SK-MEL-5 (cell line): ENCODE data around the gene GNG4. TPM values are rescaled to one million over a fixed set of nuclear protein-coding genes. Genes with fewer than 3 reads are reported as not detected.

Source experiments
- DNase-seq: peaks from one replicate; pipeline ENCODE4 v3.0.0-alpha.2; 2016; ENCODE audit warnings: low read depth, low spot score
- in situ Hi-C: cut with HindIII; loops from 2 replicates; pipeline ENCODE4 v1.10.0; 2016; ENCODE audit warnings: low sequenced_read_pairs, high pct_unique_total_duplicates, low pct_unique_long_range_greater_than_20kb
- polyA plus RNA-seq, 2 experiments: library from polyadenylated mRNA; depleted of rRNA; stranded (reverse); fragments of >200 nt; gene quantifications; 2 replicates each; pipeline ENCODE4 v1.2.3, GENCODE V29; 2015
- total RNA-seq: library from RNA; depleted of rRNA; stranded (reverse); fragments of >200 nt; shearing (Covaris generic); gene quantifications from 2 replicates; pipeline ENCODE4 v1.2.3, GENCODE V29; 2014; rRNA removed

The GNG4 gene
- total RNA-seq = 5.2 and 6.7 TPM in 2 replicates
- 8.1 and 8.6 TPM in 2 replicates for polyA plus RNA-seq (2015; cell fraction: cytosol; rRNA removed)
- 0.37 and 1.0 TPM in 2 replicates for polyA plus RNA-seq (2015; cell fraction: nucleus; rRNA removed)

DNA sequence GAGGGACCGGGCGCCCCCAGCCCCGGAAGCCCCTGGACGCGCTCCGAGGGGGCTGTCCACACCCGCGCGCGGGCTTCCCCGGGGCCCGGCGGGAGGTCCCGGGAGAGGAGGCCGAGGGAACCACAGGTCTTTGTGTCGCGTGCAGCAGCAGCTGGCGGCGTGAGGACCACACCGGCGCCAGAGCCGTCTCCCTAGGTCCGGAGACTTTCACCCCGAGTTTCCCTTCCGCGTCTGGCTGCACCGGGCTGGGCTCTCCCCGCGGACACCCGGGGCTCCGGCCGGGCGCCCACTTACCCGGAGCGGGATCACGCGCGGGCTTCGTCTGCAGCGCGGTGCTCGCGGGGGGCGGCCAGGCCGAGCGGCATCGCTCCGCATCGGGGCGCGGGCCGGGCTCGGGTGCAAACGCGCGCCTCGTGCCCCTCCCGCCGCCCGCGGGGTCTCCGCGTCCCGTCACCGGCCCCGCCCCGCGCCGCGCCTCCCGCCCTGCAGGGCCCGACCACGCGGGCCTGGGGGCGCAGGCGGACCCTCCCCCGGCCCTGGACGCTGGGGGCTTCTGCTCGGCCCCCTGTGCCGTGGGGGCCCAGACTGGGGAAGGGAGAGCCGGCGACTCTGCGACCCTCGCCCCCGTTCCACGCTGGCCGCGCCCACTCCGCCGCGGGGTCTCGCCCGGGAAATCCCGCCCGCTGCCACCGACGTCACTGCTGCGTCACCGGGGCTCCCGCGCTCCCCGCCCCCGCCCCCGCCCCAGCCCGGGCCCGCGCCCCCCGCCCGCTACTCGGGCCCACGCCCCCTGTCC, at the start of gene GNG4:
GNG4 (minus strand) TSS at position 417 of the 796 bp plus-strand sequence. CDS start 65,946 bp downstream, outside the sequence.
- in situ Hi-C loops = no loop called here
- no peak for DNase-seq

DNA sequence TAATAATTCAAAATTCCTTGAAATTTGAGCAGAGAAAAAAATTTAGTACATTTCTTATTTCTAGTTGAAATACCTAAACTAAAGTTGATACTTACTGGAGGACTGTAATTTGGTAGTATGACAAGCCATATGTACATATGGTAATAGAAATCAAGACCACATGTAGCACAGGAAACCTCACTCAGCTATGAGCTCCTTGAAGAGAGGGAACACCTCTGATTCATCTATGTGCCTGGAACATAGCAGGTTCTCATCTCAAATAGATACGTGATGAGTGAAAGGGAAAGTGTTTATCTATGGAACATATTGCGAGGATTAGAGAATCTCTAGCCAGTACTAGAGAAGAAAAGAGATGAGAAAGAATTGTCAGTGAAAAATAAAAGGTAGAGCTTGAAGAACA, 47.9 kb upstream of the GNG4 start:
- DNase-seq = no peak
- in situ Hi-C loops = no loop called here

DNA sequence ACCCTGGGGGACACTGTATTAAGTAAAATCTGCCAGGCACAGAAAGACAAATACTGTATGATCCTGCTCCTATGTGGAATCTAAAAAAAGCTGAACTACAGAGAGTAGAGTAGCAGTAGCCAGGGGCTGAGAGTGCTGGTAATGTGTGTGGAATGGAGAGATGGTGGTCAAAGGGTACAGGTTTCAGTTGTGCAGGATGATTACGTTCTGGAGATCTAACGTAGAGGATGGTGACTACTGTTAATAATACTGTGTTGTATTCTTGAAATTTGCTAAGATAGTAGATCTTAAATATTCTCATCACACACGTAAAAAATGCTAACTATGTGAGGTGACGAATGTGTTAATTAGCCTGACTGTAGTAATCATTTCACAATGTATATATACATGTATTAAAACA, 39.8 kb upstream of the GNG4 start:
- no peak for DNase-seq
- in situ Hi-C loops = no loop called here

DNA sequence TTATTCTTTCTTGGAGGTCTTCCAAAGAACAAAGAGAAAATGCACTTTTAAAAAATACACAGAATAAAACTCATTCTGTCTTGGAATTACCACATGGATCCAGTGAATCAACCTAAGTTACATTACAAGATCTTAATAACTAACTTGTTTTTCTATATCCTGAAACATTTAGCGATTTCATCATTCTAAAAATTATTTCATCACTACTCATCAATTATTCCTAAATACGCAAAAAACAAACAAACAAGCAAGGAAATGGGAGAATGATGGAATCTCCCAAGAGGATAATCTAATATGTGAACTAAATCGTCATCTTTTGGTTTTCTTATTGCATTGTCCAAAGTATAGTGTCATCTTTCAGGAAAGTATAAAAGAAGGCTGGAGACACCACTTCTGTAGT, 38.5 kb upstream of the GNG4 start:
- no peak for DNase-seq
- in situ Hi-C loops = no loop called here

DNA sequence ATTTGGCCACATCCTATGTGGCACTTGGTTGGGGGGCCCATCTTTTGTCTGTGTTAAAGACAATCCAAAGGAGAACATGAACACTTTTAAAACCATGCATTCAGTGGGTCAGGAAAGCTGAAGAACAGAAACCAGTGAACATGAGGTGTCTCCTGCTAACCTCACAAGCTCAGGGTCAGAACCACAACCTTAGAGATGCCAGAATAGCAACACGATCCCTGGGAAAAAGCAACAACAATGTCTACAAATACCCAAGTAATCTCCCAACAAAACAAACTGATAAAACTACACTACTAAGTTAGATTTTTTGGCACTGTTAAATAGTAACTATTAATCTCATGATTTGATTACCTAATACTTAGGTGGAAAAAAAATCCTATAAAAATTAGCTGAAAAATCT, 34.1 kb upstream of the GNG4 start:
- in situ Hi-C loops = no loop called here
- DNase-seq = no peak

DNA sequence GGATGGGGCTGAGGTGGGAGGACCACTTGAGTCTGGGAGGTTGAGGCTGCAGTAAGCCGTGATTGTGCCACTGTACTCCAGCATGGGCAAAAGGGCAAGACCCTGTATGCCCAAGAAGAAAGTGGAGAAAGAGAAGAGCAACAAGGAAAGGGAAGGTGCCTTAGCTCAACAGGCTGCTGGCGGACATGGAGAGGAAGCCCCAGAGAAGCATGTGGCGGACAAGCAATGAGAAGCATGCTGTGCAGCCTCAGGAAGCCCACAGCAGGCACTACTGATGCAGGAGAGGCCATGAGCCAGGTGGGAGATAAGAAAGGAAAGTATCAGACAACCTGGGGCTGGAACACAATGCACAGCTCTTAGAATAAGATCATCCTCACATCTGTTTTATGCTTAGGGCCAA, 32.6 kb upstream of the GNG4 start:
- in situ Hi-C loops = no loop called here

DNA sequence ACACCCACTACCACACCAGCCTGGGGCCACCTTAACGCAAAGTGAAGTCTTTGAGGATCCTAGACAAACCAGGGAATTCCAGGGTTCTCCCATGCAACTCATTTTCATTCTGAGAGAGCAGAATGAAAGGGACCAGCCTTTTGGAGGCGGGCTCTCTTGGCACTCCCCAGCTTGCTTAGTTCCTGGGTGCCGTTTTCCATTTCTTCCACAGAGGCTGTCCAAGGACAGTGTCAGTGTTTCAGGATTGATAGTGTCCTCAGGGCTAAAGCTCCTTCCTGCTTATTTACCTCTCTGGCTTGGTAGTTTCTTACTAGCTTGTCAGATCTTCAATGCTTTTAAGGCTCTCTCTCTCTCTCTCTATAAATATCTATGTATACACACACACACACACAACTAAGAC, 30.1 kb upstream of the GNG4 start:
- DNase-seq = no peak
- in situ Hi-C loops = no loop called here

More for the DNA sequence above, 32.6 kb upstream of the GNG4 start:
- DNase-seq = no peak

DNA sequence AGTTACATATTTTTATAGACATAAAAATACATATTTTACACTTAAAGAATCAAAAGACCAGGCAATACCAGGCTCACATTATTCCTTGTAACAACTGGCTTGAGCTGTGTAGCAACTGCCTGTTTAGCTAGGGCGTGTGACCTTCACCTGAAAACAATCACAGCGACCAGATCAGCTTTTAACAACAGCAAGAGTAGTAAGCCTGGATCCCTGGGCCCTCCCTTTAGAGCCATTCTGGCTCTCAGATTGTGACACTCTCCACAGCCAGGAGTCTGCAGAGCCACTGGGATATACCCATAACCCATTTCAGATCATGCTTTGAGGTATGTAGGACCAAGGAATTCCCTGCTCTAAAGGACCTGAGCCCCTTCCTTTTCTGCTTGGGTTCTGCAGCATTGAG, 29.4 kb upstream of the GNG4 start:
- in situ Hi-C loops = no loop called here

DNA sequence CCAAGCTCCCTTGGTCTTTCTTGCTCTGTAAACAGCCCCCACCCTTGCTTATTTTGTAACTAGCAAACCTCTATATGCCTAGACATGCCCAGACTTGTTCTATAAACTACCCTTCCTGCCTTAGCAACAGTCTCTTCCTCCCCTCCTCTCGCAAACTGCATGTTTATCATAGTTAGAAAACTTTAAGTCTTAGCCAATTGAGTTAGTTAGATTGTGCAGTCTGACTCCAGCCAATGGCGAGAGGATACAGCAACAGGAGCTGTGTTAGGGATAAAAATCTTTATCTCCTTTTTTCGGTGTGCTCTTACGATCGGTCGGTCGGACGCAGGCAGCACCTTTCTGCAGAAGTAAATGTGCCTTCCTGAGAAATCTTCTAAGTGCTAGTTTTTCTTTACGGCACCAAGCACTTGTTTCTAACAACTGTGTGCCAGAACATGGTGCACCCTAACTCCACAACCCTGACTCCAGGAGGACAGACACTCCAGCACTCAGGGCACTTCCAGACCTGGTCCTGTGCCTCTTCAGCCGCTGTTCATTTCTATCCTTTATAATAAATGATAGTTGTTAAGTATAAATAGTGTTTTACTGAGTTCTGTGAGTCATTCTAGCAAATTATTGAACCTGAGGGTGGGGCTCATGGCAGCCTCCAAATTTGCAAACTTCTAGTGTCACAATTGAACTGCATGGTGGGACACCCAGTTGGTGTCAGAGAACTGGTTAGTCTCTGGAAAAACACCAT, 25.7 kb upstream of the GNG4 start:
- no peak for DNase-seq
- in situ Hi-C loops = no loop called here

More for the DNA sequence above, 29.4 kb upstream of the GNG4 start:
- no peak for DNase-seq

DNA sequence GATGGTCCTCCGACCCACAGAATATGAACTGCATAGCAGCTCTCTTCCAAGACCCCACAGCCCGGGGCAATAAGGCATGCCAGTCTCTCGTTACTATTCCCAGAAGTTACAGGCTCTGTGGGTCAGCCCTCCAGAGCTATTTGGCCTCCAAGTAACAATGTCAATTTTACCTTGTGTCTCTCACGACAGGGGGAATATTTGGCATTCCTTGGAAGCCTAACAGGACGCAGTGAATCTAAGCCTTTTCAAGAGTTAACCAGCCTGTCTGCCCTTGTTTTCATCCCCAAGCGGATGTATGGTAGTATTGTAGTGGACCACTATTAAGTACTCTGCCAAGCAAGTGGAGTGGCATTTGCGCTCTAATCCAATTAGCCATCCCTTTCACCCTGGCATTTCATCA, 24.4 kb upstream of the GNG4 start:
- in situ Hi-C loops = no loop called here
- DNase-seq = no peak

DNA sequence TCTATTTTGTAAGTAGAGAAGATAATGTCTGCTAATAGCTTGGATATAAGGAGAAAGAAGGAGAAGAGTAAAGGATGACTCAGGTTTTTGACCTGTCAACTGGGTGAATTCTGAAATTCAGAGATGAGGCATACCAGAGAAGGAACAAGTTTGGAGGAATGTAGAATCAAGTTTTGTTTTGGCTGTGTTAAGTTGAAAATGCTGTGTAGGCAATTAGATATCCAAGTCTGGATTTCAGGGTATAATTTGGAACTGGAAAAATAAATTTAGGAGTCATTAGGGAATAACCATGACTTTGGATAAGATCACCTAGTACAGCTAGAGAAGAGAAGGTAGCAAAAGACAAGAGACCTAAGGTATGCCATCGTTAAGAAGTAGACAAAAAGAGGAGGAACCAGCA, 22.4 kb upstream of the GNG4 start:
- in situ Hi-C loops = no loop called here
- no peak for DNase-seq

DNA sequence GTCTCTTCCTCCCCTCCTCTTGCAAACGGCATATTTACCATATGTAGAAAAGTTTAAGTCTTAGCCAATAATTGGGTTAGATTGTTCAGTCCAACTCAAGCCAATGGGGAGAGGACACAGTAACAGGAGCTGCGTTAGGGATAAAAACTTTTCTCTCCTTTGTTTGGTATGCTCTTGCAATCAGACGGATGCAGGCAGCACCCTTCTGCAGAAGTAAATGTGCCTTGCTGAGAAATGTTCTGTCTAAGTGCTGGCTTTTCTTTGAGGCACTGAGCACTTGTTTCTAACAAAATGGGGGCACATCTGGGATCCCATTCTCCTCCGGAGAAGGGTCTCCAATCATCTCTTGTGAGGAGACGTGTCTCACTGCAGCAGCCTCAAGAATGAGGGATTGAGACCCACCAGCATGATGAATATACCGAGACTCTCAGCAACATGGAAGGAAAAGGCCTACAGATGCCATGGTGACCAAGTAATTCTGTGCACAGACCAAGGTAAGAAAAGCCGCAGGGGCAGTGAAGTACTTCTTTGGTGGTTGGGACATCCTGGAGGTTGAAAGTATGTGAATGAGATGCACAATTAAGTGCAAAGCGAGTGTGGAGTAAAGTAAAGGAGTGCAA, 20.7 kb upstream of the GNG4 start:
- in situ Hi-C loops = no loop called here
- DNase-seq = no peak

DNA sequence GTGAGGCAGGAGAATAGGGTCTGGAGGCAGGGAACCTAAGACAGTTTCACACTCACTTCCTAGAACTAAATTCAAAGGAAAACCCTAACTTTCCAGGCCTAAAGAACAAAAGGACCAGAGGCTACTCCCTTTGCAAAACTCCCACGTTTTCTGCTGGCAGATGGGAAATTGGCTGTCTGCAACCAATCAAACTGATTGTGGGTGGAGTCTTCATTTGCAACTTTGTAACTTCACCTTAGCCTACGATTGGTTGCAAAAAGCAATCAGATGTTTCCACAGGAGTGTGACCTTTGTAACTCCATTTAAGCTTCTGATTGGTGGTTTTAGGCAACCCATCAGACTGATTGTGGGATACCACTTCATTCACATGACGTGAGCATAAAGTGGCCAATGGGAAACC, 19.7 kb upstream of the GNG4 start:
- no peak for DNase-seq
- in situ Hi-C loops = no loop called here

DNA sequence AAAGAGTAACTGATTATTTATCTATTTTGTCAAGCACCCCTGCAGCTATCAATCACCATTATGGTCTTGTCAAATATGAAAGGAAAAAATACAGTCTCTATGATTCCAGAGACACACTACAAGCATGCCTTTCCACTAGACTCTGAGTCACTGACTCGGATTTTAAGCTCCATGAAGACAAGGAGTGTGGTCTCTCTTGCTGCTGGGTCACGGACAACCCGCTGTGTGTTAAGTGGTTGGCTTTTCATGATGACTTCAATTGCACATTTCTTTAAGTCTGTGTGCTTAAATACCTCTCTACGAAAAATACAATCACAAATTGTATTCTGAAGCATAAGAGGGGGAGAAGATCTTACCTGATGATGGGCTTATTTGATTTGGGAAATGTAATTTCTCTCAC, 14.0 kb upstream of the GNG4 start:
- in situ Hi-C loops = no loop called here
- no peak for DNase-seq

DNA sequence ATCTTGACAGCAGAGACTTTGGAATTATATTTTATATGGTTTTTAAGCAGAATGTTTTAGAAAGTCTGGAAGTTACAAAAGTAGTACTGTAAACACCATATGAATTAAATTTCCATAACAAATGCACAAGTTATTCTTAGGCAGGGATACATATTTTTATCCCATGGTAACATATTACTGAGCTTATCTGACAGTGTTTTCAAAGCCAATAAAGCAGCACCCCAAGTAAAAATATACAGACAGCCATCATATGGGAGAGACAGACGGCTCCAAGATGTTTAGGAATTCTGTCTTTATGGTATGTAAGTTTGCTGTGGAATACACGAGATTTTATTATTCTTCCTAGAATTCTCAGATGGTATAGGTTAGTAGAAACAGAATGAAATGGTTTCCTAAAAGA, 12.0 kb upstream of the GNG4 start:
- in situ Hi-C loops = no loop called here
- DNase-seq = no peak

DNA sequence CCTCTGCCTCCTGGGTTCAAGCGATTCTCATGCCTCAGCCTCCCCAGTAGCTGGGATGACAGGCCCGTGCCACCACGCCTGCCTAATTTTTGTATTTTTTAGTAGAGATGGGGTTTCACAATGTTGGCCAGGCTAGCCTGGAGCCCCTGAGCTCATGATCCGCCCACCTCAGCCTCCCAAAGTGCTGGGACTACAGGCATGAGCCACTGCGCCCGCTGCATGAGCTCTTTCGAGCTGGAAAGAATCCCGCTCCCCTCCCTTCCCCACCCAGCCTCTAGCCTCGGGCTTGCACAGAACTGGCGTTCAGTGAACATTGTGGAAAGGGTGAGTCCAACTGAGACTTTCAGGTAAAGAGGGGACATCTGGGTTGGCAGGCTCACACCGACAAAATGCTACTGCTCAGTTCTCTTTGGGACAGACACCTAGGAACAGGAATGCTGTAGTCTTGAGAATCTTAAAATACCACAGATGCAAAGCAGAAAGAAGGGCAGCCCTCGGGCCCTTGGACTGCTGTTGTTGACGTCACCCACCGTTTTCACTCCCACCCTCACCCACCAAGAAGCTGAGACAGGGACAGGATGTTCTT, 9.7 kb upstream of the GNG4 start:
- in situ Hi-C loops = no loop called here
- no peak for DNase-seq

DNA sequence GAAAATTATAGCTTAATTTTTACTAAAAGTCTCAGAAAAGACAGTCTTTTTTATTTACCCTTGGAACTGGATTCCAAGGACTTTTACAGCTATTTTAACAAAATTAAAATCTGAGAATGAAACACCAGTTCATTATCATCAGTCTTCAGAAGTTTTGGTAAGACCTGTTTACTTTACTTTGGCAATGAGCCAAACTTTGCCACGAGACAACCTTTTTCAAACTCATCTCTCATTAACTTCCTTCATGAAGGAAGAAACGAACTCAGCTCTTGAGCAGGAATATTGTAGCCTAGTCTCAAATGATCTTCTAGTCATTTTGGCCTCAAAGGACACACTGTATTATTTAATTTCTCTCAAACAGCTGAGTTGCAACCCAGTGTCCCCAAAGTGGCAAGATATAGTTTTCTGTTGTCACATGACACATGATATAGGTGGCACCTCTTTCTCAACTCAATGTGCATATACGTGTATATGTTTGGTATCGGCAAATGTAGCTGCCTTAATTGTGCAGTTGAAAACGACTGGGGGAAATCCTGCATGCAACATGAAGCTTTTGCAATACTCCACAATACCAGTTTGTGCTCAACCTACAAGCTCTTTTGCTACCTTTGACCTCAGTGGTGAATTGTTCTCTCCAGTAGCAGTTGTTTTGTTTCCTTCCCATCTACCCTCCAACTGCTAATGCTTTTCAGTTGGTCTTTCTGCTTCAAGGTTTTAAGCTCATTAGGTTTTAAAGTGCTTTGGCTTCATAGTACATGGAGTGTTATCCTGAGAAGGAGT, 8.4 kb upstream of the GNG4 start:
- no peak for DNase-seq
- in situ Hi-C loops = no loop called here
